ENCODE measurements around the gene LPIN1.

The LPIN1 gene

DNA sequence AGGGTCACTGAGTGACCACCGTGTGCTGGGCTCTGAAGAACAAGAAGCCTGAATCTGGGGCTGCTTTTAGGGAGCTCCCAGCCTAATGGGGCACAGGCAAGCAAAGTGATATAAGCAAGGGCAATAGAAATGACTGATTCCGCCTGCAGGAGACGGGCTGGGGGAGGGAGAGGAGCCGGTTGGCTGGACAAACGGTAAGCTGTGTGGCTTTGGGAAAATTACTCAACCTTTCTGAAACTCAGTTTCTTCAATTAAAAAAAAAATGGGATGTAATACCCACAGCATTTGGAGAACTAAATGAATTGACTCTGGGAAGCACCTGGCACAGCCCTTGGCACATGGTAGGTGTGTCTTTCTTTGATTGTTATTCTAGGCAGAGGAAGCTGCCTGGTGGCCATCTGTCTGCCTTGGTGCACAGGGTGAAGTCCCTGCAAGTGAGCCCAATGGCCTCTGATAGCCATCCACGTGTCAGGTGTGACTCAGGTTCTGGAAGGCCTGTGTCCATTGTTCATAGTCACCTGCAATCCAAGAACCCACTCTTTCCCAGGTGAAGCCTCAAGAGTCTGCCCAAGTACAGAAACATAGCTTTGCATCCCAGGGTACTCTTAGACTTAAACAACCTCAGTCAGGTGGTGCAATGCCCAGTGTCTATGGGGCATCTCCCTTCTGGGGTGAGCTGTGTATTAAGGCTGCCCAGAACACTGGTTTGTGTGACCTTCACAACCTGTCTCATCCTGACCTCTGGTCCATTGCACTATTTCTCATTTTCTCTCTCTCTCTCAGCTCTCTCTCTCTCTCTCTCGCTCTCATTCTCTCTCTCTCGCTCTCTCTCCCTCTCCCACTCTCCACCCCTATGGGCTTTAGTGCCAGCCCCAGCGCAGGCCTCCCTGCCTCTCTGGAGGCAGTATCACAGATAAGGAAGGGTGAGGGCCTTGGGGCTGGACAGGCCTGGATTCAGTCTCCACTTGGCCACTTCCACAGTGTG is 46.5 kb upstream of the LPIN1 start:
- Histone ChIP-seq H3K27me3 (ENCODE audit: insufficient read depth, poor library complexity, severe bottlenecking) (no peaks in the 10 kb centered on the region), H3K4me3 (ENCODE audit: severe bottlenecking) (no peak overlapping the region), H3K36me3 (ENCODE audit: low read depth) (no peaks in the 10 kb centered on the region), H3K27ac (ENCODE audit: poor library complexity, severe bottlenecking) (no peak overlapping the region), H3K4me1 (ENCODE audit: insufficient read depth, poor library complexity, severe bottlenecking) (peaks cover 9% of the 10 kb centered on the region), H3K9me3 (ENCODE audit: severe bottlenecking) (no peaks in the 10 kb centered on the region)
- ATAC-seq (ENCODE audit: low read depth) (no peak), DNase-seq (ENCODE audit: low spot score) (no peak)
- TF ChIP-seq, protein P1, sequence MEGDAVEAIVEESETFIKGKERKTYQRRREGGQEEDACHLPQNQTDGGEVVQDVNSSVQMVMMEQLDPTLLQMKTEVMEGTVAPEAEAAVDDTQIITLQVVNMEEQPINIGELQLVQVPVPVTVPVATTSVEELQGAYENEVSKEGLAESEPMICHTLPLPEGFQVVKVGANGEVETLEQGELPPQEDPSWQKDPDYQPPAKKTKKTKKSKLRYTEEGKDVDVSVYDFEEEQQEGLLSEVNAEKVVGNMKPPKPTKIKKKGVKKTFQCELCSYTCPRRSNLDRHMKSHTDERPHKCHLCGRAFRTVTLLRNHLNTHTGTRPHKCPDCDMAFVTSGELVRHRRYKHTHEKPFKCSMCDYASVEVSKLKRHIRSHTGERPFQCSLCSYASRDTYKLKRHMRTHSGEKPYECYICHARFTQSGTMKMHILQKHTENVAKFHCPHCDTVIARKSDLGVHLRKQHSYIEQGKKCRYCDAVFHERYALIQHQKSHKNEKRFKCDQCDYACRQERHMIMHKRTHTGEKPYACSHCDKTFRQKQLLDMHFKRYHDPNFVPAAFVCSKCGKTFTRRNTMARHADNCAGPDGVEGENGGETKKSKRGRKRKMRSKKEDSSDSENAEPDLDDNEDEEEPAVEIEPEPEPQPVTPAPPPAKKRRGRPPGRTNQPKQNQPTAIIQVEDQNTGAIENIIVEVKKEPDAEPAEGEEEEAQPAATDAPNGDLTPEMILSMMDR (IDR thresholded peaks at IDR 0.05; ENCODE audit: poor library complexity, severe bottlenecking) = no peak

- TF ChIP-seq, protein P1 (IDR thresholded peaks at IDR 0.05; ENCODE audit: poor library complexity, severe bottlenecking) = no peak
- H3K9me3 ChIP-seq (ENCODE audit: severe bottlenecking) = no peaks in the 10 kb centered on the region
- no peak overlapping the region for H3K27ac ChIP-seq (ENCODE audit: poor library complexity, severe bottlenecking)
- no peak overlapping the region for H3K4me3 ChIP-seq (ENCODE audit: severe bottlenecking)
- no peak for ATAC-seq (ENCODE audit: low read depth)
- no peak for DNase-seq (ENCODE audit: low spot score)
- no peaks in the 10 kb centered on the region for H3K27me3 ChIP-seq (ENCODE audit: insufficient read depth, poor library complexity, severe bottlenecking)
- peaks cover 9% of the 10 kb centered on the region for H3K4me1 ChIP-seq (ENCODE audit: insufficient read depth, poor library complexity, severe bottlenecking)
- H3K36me3 ChIP-seq (ENCODE audit: low read depth) = no peaks in the 10 kb centered on the region
Observed at GRCh38 chr2:11701206-11701605, 45.2 kb upstream of the LPIN1 start.

DNA sequence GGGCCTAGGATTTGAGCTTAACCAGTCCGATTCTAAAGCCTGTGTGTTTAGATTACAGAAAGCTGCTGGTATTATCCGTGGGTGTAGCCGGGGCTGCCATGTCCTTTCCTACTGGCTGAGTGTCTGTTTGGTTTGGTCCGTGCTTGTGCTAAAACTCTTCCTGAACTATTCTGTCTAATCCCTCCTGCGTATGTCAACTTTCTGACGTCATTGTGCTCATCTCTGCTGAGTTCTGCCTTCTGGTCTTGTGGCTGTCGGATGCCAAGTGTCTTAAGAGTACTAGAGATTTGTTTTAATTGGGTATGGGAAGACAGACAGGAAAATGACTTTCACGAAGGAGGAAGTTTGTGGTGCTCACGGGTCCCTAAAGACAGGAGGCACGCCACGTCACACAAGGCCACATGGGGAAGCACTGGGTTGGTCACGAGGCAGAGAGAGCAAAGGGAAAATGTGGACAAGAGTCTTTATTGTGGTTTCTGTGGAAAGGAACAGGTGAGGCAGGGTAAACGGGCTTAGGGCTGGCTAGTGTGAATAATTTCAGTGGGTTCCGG is 44.6 kb upstream of the LPIN1 start:
- no peak for ATAC-seq (ENCODE audit: low read depth)
- no peaks in the 10 kb centered on the region for H3K9me3 ChIP-seq (ENCODE audit: severe bottlenecking)
- H3K4me3 ChIP-seq (ENCODE audit: severe bottlenecking) = no peak overlapping the region
- no peaks in the 10 kb centered on the region for H3K36me3 ChIP-seq (ENCODE audit: low read depth)
- H3K27ac ChIP-seq (ENCODE audit: poor library complexity, severe bottlenecking) = no peak overlapping the region
- peaks cover 7% of the 10 kb centered on the region for H3K4me1 ChIP-seq (ENCODE audit: insufficient read depth, poor library complexity, severe bottlenecking)
- H3K27me3 ChIP-seq (ENCODE audit: insufficient read depth, poor library complexity, severe bottlenecking) = no peaks in the 10 kb centered on the region
- TF ChIP-seq, protein P1 (IDR thresholded peaks at IDR 0.05; ENCODE audit: poor library complexity, severe bottlenecking) = no peak
- DNase-seq (ENCODE audit: low spot score) = no peak

GRCh38 chr2:11702946-11703345 is 43.5 kb upstream of the LPIN1 start:
- DNase-seq (ENCODE audit: low spot score) (no peak), ATAC-seq (ENCODE audit: low read depth) (no peak)
- TF ChIP-seq, protein P1 (IDR thresholded peaks at IDR 0.05; ENCODE audit: poor library complexity, severe bottlenecking) = no peak
- Histone ChIP-seq H3K9me3 (ENCODE audit: severe bottlenecking) (no peaks in the 10 kb centered on the region), H3K36me3 (ENCODE audit: low read depth) (no peaks in the 10 kb centered on the region), H3K4me3 (ENCODE audit: severe bottlenecking) (no peak overlapping the region), H3K4me1 (ENCODE audit: insufficient read depth, poor library complexity, severe bottlenecking) (no peaks in the 10 kb centered on the region), H3K27ac (ENCODE audit: poor library complexity, severe bottlenecking) (no peak overlapping the region), H3K27me3 (ENCODE audit: insufficient read depth, poor library complexity, severe bottlenecking) (no peaks in the 10 kb centered on the region)
